GM18508 (cell line): ENCODE results near the gene VAV3.
"Not testable (repeated sequence)": the region's sequence is repeated elsewhere in the genome, so short reads cannot be mapped to it uniquely, and the experiment has no call there.

Experiments used
- ATAC-seq: cut with Tn5 transposase; IDR thresholded peaks from one replicate; pipeline ENCODE4 v1.9.1; 2021; ENCODE audit warnings: moderate number of reproducible peaks; ENCODE audit not compliant: insufficient read depth, unreplicated experiment

The VAV3 gene

DNA sequence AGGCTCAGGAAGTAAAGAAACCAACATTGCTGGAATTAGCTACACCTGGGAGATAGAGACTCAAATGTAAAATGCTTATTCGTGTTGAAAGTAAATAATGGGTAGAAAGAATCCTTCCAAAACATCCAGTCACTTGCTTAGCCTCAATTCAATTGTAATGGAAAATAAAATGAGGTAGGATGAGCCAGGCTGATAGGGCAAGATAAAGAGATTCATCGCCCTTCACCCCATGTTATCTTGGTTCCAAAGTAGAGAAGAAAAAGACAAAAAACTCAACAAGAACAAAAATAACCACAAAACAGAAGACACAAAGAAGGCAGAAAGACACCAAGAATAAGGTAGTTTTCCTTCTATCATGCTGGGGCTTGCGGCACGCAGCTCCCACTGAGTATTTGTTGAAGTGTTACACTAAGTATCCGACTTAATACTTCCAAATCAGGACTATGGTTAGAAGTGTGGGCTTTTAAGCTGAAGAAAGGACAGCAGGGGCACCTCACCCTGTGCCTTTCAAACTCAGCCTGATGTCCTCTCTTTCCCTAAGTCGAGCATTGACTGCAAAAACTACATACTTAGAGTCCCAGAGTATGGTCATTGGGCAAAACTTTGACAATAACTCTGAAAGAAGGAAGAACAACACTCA is 202.1 kb downstream of the VAV3 start:
- ATAC-seq: no peak

DNA sequence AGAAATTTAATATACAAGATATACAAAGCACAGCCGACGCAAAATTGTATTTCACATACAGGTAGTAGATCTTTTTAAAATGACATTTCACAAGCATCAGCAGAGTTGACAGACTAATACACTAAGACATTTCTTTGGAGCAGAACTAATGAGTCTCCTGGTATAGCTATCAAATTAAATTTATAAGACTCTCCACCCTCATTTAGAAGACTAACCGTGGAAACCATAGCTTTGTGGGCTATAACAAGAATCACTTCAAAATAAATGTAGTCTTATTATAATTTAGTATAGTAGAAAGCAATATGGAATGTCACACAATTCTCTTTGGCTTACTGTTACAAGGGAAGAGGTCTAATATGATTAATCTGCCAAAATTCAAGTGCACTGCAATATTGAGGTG is 204.9 kb downstream of the VAV3 start:
- no peak for ATAC-seq

DNA sequence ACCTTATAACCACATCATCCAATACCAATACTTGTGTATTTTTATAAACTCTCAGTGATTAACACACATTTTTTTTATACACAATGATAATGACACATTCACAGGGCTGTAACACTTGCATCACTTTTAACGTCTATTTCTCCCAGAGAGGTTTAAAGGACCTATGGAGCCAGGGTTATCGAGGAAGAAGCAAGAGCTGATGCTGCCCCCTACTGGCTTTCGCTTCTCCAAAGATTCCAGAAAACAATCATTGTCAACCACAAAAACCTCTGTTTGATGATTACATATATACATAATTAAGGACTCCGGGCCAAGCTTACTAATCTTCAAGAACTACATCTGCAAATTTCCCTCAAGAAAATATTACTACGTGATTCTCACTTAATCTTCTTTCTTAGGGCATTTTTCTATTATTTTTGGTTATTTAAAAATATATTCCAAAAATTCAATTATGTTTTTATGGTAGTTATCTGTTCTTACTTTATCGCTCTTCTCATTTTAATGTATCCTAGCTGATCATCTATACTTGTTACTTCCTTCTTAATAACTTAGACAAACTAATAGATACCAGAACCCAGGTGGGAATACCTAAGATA is 214.5 kb downstream of the VAV3 start:
- ATAC-seq: no peak

DNA sequence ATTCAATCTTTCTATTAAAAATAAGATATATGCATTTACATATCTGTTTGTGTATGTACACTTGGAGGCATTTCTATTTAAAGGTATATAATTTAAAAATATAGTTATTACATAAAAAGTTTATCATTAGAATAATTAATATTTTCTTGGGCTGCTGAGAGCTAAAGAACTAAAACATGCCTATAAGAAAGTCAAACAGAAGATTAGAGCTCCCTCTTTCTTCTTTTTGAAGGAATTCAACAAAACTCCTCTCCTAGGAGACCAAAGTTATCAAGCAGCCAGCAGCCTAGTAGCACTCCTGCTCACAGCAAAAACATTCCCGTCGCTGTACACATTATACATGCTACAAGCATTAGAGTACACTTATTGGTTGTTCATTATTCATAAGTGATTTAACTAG is 216.4 kb downstream of the VAV3 start:
- ATAC-seq: no peak

DNA sequence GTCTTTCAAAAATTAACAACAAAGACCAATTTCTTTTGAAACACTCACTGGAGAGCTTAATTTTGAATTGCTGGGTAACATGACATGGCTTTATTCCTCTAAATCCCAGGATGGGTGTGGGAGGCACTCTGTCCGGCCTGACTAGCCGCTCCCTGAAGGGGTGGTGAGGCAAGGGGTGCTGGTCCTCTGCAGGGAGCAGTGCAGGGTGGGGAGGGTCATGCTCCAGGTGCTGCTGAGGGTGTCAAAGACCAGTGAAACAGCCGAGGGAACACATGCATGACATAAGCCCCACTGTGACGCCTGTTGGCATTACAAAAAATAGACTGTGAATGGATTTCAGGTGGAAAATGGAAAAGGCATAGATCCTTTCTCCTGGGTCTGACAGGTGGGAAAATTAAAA is 223.7 kb downstream of the VAV3 start:
- ATAC-seq: no peak

DNA sequence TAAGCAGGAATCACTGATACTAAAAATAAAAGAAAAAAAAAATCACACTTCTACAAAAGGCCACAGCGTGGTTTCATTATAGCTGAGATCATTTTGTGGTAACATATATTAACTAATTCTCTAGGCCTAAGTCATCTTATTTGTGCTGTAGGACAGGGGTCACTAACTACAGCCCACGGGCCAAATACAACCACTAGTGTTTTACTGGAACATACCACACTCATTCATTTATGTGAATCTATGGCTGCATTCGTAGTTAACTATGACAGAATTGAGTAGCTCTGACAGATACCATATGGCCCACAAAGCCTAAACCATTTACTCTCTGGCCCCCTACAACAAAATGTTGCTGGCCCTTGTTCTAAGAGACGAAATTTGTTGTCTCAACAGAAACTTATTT is 224.4 kb downstream of the VAV3 start:
- peak; percentile 53 for ATAC-seq

DNA sequence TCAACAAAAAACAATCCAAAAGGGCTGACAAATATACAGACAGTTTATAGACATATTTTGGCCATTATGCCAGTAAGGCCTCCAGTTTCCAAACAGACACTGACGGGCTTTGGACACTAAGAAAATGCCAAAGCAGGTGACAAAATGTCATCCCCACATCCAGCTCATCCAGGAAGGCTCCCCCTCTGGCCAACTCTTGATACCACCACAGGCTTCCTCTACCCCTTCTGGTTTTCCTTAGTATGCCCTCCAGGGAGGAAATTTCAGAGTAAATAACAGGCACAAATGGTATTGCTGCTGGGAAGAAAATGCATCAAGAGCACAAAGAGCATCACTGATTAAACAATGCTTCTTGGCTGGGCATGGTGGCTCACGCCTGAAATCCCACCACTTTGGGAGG is 225.3 kb downstream of the VAV3 start:
- ATAC-seq: no peak

DNA sequence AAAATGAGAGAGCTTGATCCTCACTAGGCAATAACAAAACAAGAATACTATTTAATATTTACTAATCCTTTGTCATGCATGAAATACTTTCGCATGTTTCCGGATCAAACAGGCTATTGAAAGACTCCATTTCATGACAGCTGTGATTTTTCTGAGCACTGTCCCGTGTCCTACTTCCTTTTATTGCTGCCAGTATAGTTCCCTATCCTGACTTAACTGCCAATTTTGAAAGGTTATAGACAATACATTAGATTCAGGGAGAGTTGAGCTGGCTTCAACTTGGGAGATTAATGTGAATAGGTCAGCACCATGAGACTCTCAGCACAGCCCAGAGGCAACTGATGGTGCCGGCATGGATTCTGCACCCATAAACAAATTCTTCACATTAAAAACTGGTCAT is 225.8 kb downstream of the VAV3 start:
- no peak for ATAC-seq

DNA sequence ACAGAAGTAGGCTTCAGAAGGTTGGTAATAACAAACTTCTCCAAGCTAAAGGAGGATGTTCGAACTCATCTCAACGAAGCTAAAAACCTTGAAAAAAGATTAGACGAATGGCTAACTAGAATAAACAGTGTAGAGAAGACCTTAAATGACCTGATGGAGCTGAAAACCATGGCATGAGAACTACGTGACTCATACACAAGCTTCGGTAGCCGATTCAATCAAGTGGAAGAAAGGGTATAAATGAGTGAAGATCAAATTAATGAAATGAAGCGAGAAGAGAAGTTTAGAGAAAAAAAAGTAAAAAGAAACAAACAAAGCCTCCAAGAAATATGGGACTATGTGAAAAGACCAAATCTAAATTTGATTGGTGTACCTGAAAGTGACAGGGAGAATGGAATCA is 231.6 kb downstream of the VAV3 start:
- not testable (repeated sequence) for ATAC-seq

DNA sequence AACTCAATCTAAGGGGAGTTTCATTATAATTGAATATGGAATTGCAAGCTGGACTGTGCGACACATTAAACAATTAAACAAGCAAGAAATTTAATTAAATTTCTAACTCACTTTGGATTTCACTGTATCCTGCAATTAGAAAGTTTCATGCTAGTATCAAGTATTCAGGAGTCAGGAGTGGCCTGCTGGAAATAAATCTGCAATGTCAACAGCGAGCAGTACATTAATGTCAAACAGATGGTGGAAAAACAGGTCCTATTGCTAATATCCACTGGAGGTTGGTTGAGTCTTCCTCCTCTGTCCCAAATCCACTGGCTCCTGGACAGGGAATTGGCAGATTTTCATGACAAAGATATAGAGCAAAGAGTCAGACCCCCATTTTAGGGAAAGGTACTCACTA is 237.1 kb downstream of the VAV3 start:
- no peak for ATAC-seq

DNA sequence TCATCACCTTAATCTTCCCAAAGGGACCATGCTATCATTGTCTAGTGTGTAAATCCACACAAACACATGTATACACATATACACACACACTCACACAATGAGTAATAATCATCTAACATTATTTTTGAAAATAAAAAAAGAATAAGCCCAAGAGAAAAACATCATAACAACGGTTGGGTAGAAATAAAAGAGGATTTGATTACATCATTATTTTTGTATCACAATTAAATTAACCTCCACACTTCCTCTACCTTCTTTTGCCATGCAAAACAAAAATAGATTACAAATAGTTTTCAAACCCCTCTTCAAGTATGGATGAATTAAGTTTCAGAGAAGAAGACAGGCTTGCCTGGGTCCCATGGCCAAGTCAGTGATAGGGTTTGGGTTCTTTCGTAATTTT is 238.1 kb downstream of the VAV3 start:
- ATAC-seq: no peak

DNA sequence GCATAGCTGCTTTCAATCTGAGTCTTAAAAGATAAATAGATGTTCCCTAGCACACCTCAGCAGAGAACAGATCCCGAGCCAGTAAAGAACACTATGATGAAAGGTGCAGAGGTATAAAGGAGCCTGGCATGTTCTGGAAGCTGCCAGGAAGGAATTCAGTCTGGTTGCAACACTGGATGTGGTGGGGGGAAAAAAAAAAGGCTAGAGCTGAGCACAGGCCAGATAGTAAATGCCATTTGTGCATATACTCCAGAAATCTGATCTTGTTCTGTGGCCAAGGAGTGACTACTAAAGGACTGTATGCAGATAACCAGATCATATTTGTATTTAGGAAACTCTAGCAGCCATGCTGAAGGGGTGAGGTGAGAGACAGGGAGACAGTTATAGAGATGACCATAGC is 240.3 kb downstream of the VAV3 start:
- ATAC-seq: no peak

DNA sequence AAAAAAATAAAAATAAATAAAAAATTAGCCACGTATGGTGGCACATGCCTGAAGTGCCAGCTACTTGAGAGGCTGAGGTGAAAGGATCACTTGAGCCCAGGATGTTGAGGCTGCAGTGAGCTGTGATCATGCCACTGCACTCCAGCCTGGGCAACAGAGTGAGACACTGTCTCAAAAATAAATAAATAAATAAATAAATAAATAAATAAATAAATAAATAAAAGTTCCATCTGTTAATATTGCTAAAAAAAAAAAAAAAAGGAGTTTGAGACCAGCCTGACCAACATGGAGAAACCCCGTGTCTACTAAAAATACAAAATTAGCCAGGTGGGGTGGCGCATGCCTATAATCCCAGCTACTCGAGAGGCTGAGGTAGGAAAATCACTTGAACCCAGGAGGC is 244.8 kb downstream of the VAV3 start:
- not testable (repeated sequence) for ATAC-seq

DNA sequence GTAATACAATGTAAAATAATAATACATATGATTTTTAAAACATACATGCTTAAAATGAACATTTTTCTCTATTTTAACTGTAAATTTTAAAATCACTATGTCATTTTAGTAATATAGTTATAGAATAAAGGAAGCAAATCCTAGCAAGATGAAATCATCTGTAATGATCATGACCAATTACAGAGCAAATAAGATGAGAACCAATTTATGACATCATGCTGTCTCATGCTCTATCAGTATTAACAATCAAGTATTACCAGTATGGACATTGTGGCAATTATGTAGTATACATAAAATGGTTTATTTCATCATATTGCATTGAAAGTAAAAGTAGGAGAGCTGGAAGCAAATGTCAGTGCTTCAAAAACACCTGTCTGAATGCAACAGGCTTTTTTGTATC is 255.0 kb downstream of the VAV3 start:
- ATAC-seq: no peak

DNA sequence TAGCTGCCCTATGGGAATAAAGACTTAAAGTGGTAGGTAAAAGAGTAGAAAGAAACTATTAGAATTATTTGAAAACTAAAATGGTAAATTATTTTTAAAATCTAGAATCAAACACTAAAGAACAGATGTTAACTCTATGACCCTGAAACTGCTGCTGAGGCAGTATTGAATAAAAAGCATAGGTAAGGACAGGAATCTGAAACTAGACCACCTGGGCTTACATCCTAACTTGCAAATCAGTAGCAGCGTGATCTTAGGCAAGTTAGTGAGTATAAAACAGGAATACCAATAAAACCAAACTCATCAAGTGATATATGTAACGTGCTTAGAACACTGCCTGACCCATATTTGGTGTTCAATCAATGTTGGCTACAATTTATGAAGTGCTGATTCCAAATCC is 257.9 kb downstream of the VAV3 start:
- ATAC-seq: no peak

DNA sequence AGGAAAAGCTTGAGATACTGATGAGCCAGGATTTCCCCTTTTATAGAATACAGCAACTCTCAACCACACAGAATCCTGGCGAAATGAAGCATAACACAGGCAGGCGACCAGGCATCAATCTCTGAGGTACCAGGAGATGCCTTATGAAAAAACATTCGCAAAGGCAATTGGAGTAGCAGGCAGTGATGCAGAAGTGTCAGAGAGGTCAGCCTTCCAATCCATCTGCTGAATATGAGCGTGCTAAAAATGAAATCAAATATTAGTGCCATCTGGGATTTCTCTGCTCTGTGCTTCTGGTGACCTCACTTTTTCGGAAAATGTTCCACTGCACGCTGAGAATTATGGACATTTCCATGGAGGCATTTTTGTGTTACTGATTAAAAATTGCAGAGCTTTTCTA is 258.8 kb downstream of the VAV3 start:
- no peak for ATAC-seq

DNA sequence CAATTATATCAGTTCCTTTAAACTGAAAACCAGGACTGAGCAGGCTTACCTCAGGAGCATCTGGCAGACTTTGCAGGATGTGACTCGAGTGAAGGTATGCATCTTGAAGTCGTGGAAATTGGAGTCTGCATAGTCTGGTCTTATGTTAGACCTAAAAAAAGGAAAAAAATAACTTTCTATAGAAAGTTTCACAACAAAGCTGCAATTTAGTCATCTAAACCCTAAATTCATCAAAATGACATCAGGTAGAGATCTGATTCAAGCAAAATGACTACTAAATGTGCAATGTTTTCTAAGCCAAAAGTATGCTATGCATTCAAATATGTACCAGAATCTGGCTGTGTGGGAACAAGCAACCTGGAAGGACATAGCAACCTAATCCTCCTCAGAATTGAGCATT is 260.1 kb downstream of the VAV3 start:
- no peak for ATAC-seq

DNA sequence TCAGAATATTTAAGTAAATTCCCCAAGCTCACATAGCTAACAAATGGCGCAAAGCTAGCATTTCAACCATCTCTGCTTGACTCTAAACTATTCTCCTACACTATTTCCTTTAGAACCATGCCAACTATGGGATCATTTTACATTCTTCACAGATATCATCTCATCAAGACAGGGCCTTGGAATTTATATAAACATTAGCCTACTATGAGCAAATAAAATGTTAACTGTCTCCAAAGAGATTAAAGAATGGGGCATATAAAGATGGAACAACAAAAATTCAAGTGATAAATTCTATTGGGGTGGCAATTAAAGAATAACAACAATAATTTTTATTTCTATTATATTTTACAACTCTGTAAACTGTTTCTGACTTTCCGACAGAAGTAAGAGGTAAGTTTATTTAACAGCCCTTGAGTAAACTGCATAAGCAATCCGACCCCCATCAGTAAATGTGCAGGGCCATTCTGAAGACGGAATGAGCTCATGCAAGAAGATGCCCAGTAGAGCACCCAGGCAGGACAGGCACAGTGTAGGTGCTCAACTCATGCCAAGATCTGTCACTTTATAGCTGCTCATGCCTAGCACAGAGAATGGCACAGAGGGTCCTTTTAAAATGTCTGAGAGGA is 261.9 kb downstream of the VAV3 start:
- no peak for ATAC-seq

DNA sequence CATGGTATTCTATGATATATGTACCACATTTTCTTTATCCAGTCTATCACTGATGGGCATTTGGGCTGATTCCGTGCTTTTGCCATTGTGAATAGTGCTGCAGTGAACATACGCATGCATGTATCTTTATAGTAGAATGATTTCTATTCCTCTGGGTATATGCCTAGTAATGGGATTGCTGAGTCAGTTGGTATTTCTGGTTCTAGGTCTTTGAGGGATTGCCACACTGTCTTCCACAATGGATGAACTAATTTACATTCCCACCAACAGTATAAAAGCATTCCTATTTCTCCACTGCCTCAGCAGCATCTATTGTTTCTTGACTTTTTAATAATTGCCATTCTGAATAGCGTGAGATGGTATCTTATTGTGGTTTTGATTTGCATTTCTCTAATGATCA is 264.3 kb downstream of the VAV3 start:
- ATAC-seq: not testable (repeated sequence)

DNA sequence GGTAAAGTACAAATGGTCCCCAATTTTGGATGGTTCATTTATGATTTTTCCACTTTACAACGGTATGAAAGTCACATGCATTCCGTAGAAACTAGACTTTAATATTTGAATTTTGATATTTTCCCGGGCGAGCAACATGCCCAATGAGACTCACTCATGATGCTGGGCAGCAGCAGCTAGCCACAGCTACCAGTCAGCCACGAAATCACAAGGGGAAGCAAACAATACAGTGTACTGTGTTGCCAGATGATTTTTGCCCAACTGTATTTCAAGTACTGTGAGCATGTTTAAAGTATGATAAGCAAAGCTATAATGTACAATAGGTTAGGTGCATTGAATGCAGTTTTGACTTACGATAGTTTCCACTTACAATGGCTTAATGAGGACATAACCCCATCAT is 266.8 kb downstream of the VAV3 start:
- no peak for ATAC-seq

DNA sequence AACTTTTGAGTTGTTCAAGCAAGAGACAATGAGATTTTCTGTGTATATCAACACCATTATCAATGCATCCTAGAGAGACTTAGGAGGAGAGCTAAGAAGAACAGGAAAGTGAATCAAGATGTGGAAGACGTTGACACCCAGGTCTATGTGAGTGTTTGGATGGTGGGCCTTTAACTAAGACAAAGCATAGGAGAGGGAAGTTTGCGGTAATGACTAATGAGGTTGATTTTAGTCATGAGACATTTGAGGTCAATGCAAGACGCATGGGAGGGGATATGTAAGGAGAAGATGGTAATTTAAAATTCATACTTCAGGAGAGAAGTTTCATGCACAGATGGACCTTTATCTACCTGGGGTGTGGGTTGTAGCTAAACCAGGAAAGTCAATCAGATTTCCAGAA is 269.6 kb downstream of the VAV3 start:
- ATAC-seq: no peak
